Left ventricle myocardium superior (tissue), 1 donor: ENCODE data around the gene ZCCHC4. TPM values are rescaled to one million over a fixed set of nuclear protein-coding genes. Genes with fewer than 3 reads are reported as not detected.
"Not testable (repeated sequence)": the region's sequence is repeated elsewhere in the genome, so short reads cannot be mapped to it uniquely, and the experiment has no call there.

Experiments used
- ATAC-seq: fragments of 200-7000 bp; cut with Tn5 transposase; one replicate; pipeline ENCODE4 v1.9.1; 2020; ENCODE audit warnings: mild to moderate bottlenecking, moderate library complexity
- DNase-seq: peaks from one replicate; pipeline ENCODE4 v3.0.0-alpha.2; 2020
- intact Hi-C: fragments of 100-400 bp; cut with micrococcal nuclease; formaldehyde crosslinking; loops from one replicate; pipeline ENCODE4 v1.11.0; 2022
- total RNA-seq: library from RNA; stranded (reverse); fragmentation: NEBNext Ultra II Directional; extraction: Animal tissue kit (Norgen Biotek cat#: 25700); gene quantifications from one replicate; pipeline ENCODE4 v1.2.1, GENCODE V29; 2021
- donor health status: DM: no; HTN: yes; CAD: no; lungs with severe emphysema.

ZCCHC4 gene
- total RNA-seq, 1 donor from 2014 or later: 9.8 TPM

DNA sequence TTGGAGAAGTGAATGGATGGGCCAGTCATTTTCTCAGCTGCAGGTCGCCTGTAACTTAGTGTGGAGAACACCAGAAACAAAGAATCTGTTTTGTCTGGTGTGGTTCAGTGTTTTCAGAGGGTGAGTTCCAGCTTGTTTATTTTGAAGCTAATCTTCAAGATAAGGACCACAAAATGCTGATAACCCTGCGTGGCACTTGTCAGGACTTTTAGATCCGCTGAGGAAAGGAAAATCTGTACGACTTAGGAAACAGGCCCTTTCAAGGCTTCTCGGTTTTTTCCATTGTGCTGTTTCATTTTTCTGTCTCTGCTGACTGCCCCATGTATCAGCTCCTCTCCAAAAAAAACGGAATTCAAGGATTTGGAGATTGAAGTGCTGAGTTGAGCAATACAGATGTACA, 55.7 kb downstream of the ZCCHC4 start:
- intact Hi-C loops: no loop called here
- no peak for ATAC-seq

DNA sequence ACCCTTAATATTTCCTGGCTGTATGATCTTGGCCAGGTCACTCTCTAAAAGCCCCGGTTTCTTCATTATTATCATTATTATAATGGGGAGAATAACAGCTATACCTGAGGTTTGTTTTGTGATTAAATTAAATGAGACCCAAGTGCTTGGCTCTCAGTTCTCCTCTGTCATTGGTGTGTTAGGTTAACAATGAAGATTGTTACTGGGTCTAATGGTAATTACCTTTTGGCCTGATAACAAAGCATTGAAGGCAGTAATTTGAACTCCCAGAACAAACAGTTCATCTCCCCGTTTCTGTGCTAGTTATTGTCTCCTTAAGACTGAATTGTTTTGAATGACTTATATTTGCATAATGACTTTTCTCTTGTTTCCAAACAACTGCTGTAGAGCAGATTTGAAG, 57.7 kb downstream of the ZCCHC4 start:
- ATAC-seq (no peak), DNase-seq (no peak)
- intact Hi-C loops: no loop called here

More for the DNA sequence above, 55.7 kb downstream of the ZCCHC4 start:
- no peak for DNase-seq

DNA sequence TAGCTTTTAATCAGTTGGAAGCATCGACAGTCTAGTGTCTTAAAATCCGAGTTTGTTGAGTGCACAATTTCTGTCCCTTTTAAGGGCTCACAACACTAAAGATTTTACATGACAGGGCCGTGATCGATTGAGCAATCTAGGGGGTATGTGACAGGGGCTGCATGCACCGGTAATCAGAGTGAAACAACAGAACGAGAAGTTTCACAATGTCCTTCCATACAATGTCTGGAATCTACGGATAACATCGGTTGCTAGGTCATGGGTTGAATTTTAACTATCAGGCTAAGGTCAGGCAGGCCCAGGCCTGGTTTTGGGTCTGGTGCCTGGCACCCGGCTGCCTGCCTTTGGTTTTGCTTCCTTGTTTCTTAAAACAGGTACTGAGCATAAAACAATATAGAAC, 60.0 kb downstream of the ZCCHC4 start:
- ATAC-seq, intact Hi-C loops, DNase-seq: not testable (repeated sequence)

DNA sequence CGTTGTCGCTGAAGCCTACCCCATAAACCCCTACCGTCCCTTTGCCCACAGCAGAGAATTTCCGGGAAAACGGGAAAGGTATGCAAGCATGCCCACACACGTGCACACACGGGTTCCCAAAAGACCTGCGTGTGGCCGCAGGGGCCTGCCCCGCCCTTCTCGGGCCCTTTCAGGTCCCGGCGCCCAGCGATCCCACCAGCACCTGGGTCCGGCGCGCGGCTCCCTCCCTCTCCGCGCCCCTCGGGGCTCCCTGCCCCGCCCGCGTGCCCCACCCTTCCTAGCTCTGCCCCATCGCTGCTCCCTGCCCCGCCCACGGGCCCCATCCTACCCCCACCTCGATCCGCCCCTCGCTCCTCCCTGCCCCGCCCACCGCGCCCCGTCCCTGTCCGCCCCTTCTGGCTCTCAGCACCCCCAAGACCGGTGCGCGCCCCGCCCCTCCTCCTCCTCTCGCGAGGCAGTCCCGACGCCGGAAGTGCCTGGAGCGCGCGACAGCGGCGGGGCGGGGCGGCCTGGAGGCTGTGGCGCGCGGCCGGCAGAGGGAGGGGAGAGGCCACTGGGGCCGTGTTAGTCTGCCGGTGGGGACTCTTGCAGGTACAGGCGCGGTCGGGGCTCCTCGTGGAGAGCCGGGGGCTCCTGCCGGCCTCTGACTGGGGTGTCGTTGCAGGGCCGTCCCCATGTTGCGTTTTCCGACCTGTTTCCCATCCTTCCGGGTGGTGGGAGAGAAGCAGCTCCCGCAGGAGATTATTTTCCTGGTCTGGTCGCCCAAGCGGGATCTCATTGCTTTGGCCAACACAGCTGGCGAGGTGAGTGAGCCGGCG, 64.4 kb downstream of the ZCCHC4 start, which contains the start of gene ANAPC4:
Gene ANAPC4 (plus strand): TSS at position 510 of the 818 bp plus-strand sequence. CDS start 165 bp downstream, at position 675.
- intact Hi-C loops: no loop called here
- ATAC-seq (peak; percentile 97), DNase-seq (peak; percentile 98)

DNA sequence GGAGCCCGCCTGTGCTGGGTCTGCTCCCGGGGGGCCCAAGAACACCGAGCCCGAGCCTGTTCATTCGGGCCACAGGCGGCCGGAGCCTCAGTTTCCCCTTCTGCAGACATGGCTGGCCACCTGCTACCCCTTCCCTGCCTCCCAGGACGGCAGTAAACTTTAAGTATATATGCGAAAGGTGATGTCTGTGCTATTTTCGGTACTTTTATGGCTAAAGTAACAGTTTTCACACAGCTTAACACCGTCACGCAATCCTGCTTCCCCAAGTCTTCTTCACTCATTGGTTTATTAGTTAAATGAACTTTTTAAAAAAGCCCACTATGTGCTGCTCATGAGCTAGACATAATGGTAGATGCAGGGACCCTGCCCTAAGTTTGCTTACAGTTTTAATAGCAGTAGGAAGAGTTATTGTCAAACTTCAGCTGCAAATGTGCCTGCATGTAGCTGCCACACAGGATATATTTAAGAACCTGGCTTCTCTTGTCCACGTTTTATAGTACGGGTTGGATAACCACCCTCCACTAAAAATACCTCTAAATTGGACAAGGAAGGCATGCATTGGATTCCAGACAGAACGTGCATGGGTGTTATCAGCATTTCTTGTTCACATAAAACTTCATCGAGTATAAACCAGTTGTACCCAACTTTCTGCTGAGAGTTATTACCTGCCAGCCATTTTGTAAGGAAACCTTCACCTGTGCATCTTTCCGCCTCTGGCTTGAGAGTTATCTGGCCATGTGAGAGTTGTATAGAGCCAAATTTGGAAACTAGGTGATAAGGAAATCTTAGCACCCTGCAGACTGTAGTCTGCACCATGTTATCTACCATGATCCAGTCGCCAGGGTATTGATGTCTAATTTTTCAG, 65.2 kb downstream of the ZCCHC4 start:
- ATAC-seq (no peak), DNase-seq (no peak)
- intact Hi-C loops: no loop called here

DNA sequence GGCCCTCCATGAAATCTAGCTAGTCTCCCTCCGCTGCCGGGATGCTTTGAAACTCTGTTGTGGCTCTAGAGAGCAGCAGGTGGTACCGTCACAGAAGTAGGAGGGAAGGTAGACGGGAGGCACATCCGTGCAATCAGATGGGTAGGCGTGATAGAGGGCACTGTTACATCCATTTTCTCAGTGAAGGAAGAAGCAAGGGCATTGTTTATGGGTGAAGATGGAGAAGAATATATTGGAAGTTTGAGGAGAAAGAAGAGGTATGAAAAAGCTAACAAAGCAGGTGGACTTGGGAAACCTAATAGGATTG, 65.8 kb downstream of the ZCCHC4 start:
- DNase-seq (no peak), ATAC-seq (no peak)
- intact Hi-C loops: no loop called here

DNA sequence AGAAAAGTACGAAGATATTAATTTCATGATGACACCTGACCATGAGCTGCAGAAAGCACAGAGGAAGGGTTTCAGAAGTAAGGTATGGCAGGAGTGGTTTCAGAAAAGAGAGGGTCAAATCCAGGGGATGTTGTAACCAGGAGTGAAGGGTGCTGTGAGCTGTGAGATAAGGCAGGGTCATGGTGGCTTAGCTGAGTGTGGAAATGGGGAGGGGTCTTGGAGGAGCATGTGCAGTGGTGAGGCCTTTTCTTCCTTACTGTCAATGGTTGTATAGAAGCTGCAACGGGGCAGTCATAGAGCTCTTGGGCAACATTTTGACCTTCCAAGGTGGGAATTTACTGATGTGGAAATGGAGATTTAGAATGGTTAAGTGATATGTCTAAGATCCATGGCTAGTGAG, 67.0 kb downstream of the ZCCHC4 start:
- no peak for DNase-seq
- ATAC-seq: no peak
- intact Hi-C loops: no loop called here

DNA sequence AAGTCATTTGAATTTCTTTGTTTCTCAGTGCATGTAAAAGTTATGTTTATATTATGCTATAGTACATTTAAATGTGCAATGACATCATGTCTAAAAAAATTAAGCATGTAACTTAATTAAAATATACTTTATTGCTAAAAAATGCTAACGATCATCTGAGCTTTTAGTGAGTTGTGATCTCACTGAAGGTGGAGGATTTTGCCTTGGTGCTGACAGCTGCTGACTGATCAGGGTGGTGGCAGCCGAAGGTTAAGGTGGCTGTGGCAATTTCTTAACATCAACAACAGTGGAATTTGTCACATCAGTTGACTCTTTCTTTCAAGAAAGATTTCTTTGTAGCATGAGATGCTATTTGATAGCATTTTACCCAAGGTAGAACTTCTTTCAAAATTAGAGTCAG, 71.1 kb downstream of the ZCCHC4 start:
- intact Hi-C loops: no loop called here
- DNase-seq (no peak), ATAC-seq (no peak)

DNA sequence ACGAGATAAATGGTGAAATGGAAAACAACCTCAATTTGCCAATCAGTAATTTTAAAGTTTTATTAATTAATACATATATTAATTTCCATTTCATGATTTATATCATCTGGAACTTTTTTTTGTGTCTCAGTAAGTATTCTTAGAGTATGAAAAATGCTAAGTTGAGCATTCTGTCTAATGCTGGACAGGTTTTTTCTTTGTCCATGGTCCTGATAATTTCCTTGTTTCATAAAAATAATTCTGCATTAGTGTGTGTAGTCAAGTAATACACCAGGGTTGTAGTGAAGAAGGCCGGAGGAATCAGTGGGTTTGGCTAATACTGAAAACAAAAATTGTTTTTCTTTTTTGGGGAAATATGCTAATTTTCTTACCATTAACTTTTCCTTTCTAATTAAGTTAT, 74.4 kb downstream of the ZCCHC4 start:
- DNase-seq (no peak), ATAC-seq (no peak)
- intact Hi-C loops: no loop called here

DNA sequence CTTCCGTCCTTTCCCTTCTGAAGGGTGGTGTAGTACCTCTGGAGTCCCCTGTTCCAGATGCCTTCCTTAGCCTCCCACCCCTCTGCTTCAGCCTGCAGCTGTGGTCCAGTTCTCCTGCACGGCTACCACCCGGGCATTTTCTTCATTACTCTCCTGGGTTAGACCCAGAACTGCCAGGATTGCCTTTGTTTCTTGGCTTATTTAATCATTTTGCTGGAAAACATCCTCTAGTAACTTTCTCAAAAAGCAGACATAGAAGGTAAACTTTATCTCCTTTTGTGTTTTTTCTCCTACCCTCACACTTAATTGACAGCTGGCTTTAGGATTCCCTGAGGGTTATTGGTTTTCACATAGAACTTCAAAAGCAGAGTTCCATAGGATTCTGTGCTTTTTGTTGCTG, 84.7 kb downstream of the ZCCHC4 start:
- DNase-seq: no peak
- no peak for ATAC-seq
- intact Hi-C loops: no loop called here

DNA sequence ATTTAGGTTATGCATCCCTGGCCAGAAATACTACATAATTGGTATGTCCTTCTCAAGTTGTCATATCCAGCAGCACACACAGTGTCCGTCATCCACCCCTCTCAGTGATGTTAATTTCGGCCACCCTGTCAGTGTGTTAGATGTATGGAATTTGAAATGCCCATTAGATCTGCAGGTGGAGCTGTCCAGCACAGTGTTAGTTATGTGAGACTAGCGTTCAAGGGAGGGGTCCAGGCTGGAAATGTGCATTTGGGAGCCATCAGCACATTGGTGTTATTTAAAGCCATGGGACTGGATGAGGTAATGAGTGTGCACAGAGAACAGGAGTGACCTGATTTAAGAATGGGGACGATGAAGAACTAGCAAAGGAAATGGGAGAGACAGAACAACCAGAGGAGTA, 86.9 kb downstream of the ZCCHC4 start:
- intact Hi-C loops: no loop called here
- ATAC-seq (no peak), DNase-seq (no peak)

DNA sequence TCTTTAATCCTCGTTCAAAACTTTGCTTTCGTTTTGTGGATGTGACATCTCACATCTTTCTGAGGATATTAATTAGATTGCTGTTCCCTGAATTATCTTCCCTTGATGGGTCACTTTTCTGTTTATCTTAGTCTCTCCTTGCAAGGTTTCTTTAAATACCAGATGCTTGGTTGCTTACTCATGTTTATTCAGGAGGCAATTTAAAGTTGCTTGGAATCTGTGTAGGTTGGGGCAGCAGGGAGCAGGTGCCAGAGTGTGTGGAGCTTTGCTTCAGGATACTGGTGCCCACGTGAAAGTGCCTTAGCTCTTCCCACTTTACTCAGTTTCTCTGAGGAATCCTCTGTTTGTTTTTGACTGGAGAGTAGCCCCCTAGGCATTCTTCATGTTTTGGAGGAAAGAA, 88.5 kb downstream of the ZCCHC4 start:
- ATAC-seq: no peak
- no peak for DNase-seq
- intact Hi-C loops: no loop called here

DNA sequence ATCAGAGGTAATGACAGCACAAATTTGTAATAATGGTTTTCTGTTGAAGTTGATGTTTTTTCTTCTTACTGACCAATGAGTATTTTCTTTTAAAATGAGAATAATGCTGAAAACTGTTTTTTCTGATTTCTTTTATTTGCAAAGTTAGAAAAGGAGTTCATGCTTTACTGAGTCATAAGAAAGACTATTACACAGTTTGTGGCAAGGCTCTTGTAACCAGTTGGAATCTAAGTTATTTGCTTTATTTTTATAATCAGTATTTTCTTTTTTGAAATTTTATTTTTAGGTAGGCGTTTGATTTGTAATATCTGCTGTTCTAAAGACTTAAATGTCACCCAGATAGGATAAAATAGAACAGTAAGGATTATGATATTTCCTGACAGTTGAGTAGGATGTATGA, 89.9 kb downstream of the ZCCHC4 start:
- DNase-seq (no peak), ATAC-seq (no peak)
- intact Hi-C loops: no loop called here

DNA sequence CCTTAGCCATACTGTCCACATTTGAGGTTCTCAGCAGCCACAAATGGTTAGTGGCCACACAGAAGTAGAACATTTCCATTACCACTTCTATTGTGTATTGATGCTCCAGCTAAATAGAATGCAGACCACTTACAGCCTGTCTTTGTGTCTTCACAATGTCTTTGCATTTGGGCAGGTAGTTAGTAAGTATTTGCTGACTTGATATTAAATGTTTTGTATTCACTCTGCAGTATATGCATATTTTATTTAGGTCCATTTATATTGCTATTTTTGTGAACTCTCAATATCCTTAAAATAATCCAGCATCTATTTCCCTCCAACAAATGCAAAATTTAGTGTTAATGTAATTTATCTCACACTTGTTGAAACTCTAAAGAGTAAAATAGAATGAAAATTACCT, 91.1 kb downstream of the ZCCHC4 start:
- DNase-seq: no peak
- intact Hi-C loops: no loop called here
- ATAC-seq: no peak

DNA sequence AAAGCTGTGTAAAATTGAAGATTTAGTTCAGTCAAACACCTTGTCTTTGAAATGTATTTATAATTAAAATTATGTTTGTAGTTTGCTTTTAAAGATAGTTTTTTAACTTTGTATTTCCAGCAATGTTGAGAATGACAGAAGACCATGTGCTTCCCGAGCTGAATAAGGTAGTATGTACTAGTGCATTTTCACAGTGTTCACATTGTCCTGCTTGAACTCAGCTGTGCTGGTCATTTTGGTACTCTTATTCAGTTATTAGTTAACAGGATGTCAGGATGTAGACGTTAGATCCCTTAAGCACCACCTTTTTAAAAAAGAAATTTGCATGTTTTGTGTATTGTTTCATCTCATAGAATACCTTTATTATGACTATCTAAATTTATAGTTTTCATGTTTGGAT, 92.9 kb downstream of the ZCCHC4 start:
- DNase-seq: no peak

DNA sequence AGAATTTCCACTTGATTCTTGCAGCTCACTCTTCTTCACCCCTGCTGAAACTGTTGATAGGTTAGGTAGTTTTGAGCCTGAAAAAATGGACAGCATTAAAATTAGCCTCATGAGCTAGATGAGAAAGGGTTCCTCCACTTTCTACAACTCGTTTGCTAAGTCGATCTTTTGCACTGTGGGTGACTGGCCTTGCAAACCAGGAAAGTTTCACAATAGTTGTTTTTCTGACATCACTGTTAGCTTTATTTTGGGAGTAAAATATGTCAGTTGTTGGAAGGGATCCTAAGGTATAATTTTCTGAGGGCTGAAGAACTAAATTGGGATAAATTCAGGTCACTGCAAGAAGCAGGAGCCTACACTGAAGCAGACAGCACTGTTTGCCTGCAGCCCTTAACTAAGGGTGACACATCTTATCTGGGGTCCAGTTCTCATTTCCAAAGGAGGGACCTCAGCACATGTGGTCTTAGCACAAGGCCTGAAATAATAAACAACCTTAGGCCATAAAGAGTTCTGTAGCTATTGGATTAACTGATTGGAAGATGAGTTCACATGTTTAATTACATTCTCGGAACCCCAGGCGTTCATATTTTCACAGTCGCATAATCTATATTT, 93.6 kb downstream of the ZCCHC4 start:
- ATAC-seq (no peak), DNase-seq (no peak)

More for the DNA sequence above, 92.9 kb downstream of the ZCCHC4 start:
- no peak for ATAC-seq
- intact Hi-C loops: no loop called here

DNA sequence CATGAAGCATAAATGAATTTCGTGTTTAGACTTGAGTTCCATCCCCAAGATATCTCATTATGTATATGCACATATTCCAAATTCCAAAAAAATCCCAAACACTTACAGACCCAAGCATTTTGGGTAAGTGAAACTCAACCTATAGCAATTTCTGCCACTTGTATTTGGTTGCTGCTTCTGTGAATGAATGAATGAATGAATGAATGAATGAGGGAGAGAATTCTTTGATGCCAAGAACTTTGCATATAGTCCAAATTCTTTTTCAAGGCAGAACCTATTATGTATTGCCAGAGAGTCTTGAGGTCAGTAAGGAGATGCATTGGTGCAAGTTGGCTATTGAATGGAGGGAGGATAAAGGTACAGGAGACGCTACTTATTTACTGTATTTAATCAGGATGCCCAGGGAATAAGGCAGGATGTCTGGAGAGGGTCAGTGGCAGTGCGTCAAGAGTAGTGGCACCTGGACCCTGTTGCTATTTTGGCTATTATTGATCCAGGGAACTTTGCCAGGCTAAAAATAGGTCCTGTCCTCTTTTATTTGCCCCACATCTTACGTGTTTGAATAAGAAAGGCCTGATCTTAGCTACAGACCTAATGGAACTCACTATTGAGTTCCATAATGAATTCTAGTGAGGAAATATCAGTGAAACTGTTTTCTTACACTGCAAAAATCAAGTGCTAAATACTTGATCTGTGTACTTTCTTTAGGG, 98.4 kb downstream of the ZCCHC4 start:
- intact Hi-C loops: no loop called here
- no peak for ATAC-seq
- no peak for DNase-seq

More for the DNA sequence above, 93.6 kb downstream of the ZCCHC4 start:
- intact Hi-C loops: no loop called here

DNA sequence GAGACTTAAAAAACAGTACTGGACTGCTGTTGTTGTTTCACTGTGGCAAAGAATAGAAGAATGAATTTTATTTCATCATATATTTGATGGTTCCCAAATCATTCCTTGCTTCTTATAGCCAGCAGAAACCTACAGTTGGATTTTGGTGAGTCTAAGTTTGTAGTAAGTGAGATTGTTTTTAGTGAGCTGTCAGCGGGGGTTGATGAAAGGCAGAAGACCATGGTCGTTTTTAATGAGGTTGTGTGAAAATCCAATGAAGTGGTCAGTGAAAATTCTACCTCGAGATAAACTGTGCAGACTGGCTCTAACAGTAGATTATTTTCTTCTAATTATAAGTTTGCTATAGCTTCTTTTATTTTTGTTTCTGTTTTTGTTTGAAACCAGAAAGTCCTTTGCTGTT, 100.7 kb downstream of the ZCCHC4 start:
- ATAC-seq (no peak), DNase-seq (no peak)
- intact Hi-C loops: no loop called here

DNA sequence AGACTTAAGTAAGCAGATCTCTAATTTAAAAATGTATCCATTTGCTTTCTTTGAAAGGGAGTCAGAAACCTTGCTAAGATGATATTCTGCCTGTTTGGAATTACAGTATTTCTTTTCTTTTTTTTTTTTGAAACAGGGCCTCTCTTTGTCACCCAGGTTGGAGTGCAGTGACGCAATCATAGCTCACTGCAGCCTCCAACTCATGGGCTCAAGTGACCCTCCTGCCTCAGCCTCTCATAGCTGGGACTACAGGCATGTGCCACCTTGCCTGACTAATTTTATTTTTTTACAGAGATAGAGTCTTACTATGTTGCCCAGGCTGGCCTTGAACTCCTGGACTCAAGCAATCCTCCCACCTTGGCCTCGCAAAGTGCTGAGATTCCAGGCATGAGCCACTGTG, 104.4 kb downstream of the ZCCHC4 start:
- no peak for DNase-seq
- ATAC-seq: no peak
- intact Hi-C loops: no loop called here
